ENCODE data around the gene SLC5A8. TPM values are rescaled to one million over a fixed set of nuclear protein-coding genes. Genes with fewer than 3 reads are reported as not detected.

Gene SLC5A8
- total and polyA plus RNA-seq, 2 experiments from 2014 or later: 0.10 TPM

- ATAC-seq (no peak), DNase-seq (ENCODE audit: low spot score) (no peak)
- Histone ChIP-seq H3K27ac (ENCODE audit: low read depth) (no peak overlapping the region), H3K27me3 (ENCODE audit: insufficient read depth) (no peaks in the 10 kb centered on the region), H3K36me3 (ENCODE audit: insufficient read depth) (no peaks in the 10 kb centered on the region), H3F3A (replicated peaks; ENCODE audit: low read depth) (no peaks in the 10 kb centered on the region), H4K20me1 (replicated peaks; ENCODE audit: insufficient read depth) (no peaks in the 10 kb centered on the region), H3K9me2 (ENCODE audit: insufficient read depth) (peaks cover 4% of the 10 kb centered on the region; the same call in 1 of the 2 replicates), H3K4me1 (ENCODE audit: insufficient read depth) (no peaks in the 10 kb centered on the region), H3K4me3 (no peak overlapping the region), H3K4me2 (no peak overlapping the region), H2AFZ (no peak overlapping the region), H3K79me2 (replicated peaks; ENCODE audit: insufficient read depth) (no peaks in the 10 kb centered on the region)
- Mint-ChIP-seq H3K4me1 (no peaks in the 10 kb centered on the region), H3K27me3 (ENCODE audit: insufficient read depth, low read depth, poor library complexity) (peaks cover 2% of the 10 kb centered on the region), H3K36me3 (ENCODE audit: low read depth) (peaks cover 2% of the 10 kb centered on the region; the same call in 2 of the 3 replicates), H3K27ac (no peak overlapping the region), H3K4me3 (no peak overlapping the region), H3K9me3 (peaks cover 8% of the 10 kb centered on the region)
- no peak for TF ChIP-seq ZNF462 (CRISPR knock-in tag; IDR thresholded peaks at IDR 0.05)
- TF ChIP-seq ZNF114 (CRISPR knock-in tag; IDR thresholded peaks at IDR 0.05): no peak
- TF ChIP-seq EZH2 (IDR thresholded peaks at IDR 0.05; ENCODE audit: low read depth, unreplicated experiment): no peak
- TF ChIP-seq JUNB (IDR thresholded peaks at IDR 0.05; ENCODE audit: unreplicated experiment): no peak
- TF ChIP-seq CREB1 (CRISPR knock-in tag; IDR thresholded peaks at IDR 0.05; ENCODE audit: low read depth): no peak
- no peak for TF ChIP-seq CTCF (conservative IDR thresholded peaks at IDR 0.05; ENCODE audit: low read depth in 2 of 2)
- no peak for TF ChIP-seq STAT1 (IDR thresholded peaks at IDR 0.05; ENCODE audit: unreplicated experiment)
- TF ChIP-seq ZNF331 (CRISPR knock-in tag; IDR thresholded peaks at IDR 0.05; ENCODE audit: low read depth): no peak
- TF ChIP-seq EZH2phosphoT487 (IDR thresholded peaks at IDR 0.05; ENCODE audit: unreplicated experiment): no peak
- no peak for TF ChIP-seq ETS1 (IDR thresholded peaks at IDR 0.05)
- TF ChIP-seq REST (IDR thresholded peaks at IDR 0.05; ENCODE audit: unreplicated experiment): no peak
- no peak for TF ChIP-seq POLR2AphosphoS5 (IDR thresholded peaks at IDR 0.05; ENCODE audit: low read depth)
- no peak for TF ChIP-seq NANOG (IDR thresholded peaks at IDR 0.05; ENCODE audit: borderline replicate concordance)
Observed at GRCh38 chr12:101243616-101244015, 33.6 kb upstream of the SLC5A8 start.
